ENCODE results near the gene BCHE.

The BCHE gene

GRCh38 chr3:165783383-165783782 is 53.8 kb downstream of the BCHE start:
- TF ChIP-seq POLR2AphosphoS5 (IDR thresholded peaks at IDR 0.05; ENCODE audit: borderline replicate concordance, low read depth, low read length) (no peak), FOXP2 (optimal IDR thresholded peaks at IDR 0.05; ENCODE audit: control extremely low read depth, extremely low read length, insufficient read depth) (no peak)

GRCh38 chr3:165778891-165779290 is 58.3 kb downstream of the BCHE start:
- TF ChIP-seq POLR2AphosphoS5 (IDR thresholded peaks at IDR 0.05; ENCODE audit: borderline replicate concordance, low read depth, low read length) (no peak), EZH2 (IDR thresholded peaks at IDR 0.05) (no peak), FOXP2 (optimal IDR thresholded peaks at IDR 0.05; ENCODE audit: control extremely low read depth, extremely low read length, insufficient read depth) (no peak)
- no peak for DNase-seq (ENCODE audit: low read depth, low spot score)
- H3K9ac ChIP-seq (ENCODE audit: insufficient read length), result no peak overlapping the region
- no peaks in the 10 kb centered on the region for H3K36me3 ChIP-seq (ENCODE audit: insufficient read depth, low read length)
- H3K9me3 ChIP-seq (ENCODE audit: low read depth, low read length), result no peaks in the 10 kb centered on the region
- no peak overlapping the region for H3K4me3 ChIP-seq
- no peak overlapping the region for H3K27ac ChIP-seq

More at GRCh38 chr3:165783383-165783782, 53.8 kb downstream of the BCHE start:
- Histone ChIP-seq H3K9ac (ENCODE audit: insufficient read length) (no peak overlapping the region), H3K4me3 (no peak overlapping the region), H3K27ac (no peak overlapping the region), H3K9me3 (ENCODE audit: low read depth, low read length) (no peaks in the 10 kb centered on the region), H3K36me3 (ENCODE audit: insufficient read depth, low read length) (no peaks in the 10 kb centered on the region)
- no peak for DNase-seq (ENCODE audit: low read depth, low spot score)

- Histone ChIP-seq H3K36me3 (ENCODE audit: insufficient read depth, low read length) (no peaks in the 10 kb centered on the region), H3K9ac (ENCODE audit: insufficient read length) (no peak overlapping the region), H3K4me3 (no peak overlapping the region), H3K9me3 (ENCODE audit: low read depth, low read length) (no peaks in the 10 kb centered on the region), H3K27ac (no peak overlapping the region)
- TF ChIP-seq FOXP2 (optimal IDR thresholded peaks at IDR 0.05; ENCODE audit: control extremely low read depth, extremely low read length, insufficient read depth) (no peak), POLR2AphosphoS5 (IDR thresholded peaks at IDR 0.05; ENCODE audit: borderline replicate concordance, low read depth, low read length) (no peak), EZH2 (IDR thresholded peaks at IDR 0.05) (no peak)
- DNase-seq (ENCODE audit: low read depth, low spot score), result no peak
These were observed 58.8 kb downstream of the BCHE start for GRCh38 chr3:165778456-165778855.

GRCh38 chr3:165775824-165776223 is 61.4 kb downstream of the BCHE start:
- TF ChIP-seq EZH2 (IDR thresholded peaks at IDR 0.05), result no peak
- no peak for TF ChIP-seq POLR2AphosphoS5 (IDR thresholded peaks at IDR 0.05; ENCODE audit: borderline replicate concordance, low read depth, low read length)
- no peak for TF ChIP-seq FOXP2 (optimal IDR thresholded peaks at IDR 0.05; ENCODE audit: control extremely low read depth, extremely low read length, insufficient read depth)
- no peak overlapping the region for H3K9ac ChIP-seq (ENCODE audit: insufficient read length)
- DNase-seq (ENCODE audit: low read depth, low spot score), result no peak
- no peak overlapping the region for H3K27ac ChIP-seq
- H3K9me3 ChIP-seq (ENCODE audit: low read depth, low read length), result no peaks in the 10 kb centered on the region
- H3K36me3 ChIP-seq (ENCODE audit: insufficient read depth, low read length), result no peaks in the 10 kb centered on the region
- H3K4me3 ChIP-seq, result no peak overlapping the region

GRCh38 chr3:165770781-165771180 is 66.4 kb downstream of the BCHE start:
- no peak for DNase-seq (ENCODE audit: low read depth, low spot score)
- Histone ChIP-seq H3K36me3 (ENCODE audit: insufficient read depth, low read length) (no peaks in the 10 kb centered on the region), H3K27ac (no peak overlapping the region), H3K9me3 (ENCODE audit: low read depth, low read length) (no peaks in the 10 kb centered on the region), H3K4me3 (no peak overlapping the region), H3K9ac (ENCODE audit: insufficient read length) (no peak overlapping the region)
- no peak for TF ChIP-seq EZH2 (IDR thresholded peaks at IDR 0.05)
- TF ChIP-seq FOXP2 (optimal IDR thresholded peaks at IDR 0.05; ENCODE audit: control extremely low read depth, extremely low read length, insufficient read depth), result no peak
- no peak for TF ChIP-seq POLR2AphosphoS5 (IDR thresholded peaks at IDR 0.05; ENCODE audit: borderline replicate concordance, low read depth, low read length)

- no peaks in the 10 kb centered on the region for H3K36me3 ChIP-seq (ENCODE audit: insufficient read depth, low read length)
- DNase-seq (ENCODE audit: low read depth, low spot score), result no peak
- no peak overlapping the region for H3K9ac ChIP-seq (ENCODE audit: insufficient read length)
- peaks cover under 1% of the 10 kb centered on the region; the same call in 1 of the 2 replicates for H3K9me3 ChIP-seq (ENCODE audit: low read depth, low read length)
- TF ChIP-seq FOXP2 (optimal IDR thresholded peaks at IDR 0.05; ENCODE audit: control extremely low read depth, extremely low read length, insufficient read depth) (no peak), POLR2AphosphoS5 (IDR thresholded peaks at IDR 0.05; ENCODE audit: borderline replicate concordance, low read depth, low read length) (no peak), EZH2 (IDR thresholded peaks at IDR 0.05) (no peak)
- no peak overlapping the region for H3K27ac ChIP-seq
- no peak overlapping the region for H3K4me3 ChIP-seq
These were observed 68.5 kb downstream of the BCHE start for GRCh38 chr3:165768680-165769079.

GRCh38 chr3:165759041-165759440 is 78.2 kb downstream of the BCHE start:
- no peak for TF ChIP-seq FOXP2 (optimal IDR thresholded peaks at IDR 0.05; ENCODE audit: control extremely low read depth, extremely low read length, insufficient read depth)
- TF ChIP-seq EZH2 (IDR thresholded peaks at IDR 0.05), result no peak
- no peak for TF ChIP-seq POLR2AphosphoS5 (IDR thresholded peaks at IDR 0.05; ENCODE audit: borderline replicate concordance, low read depth, low read length)
- no peak for DNase-seq (ENCODE audit: low read depth, low spot score)
- no peak overlapping the region for H3K4me3 ChIP-seq

GRCh38 chr3:165755571-165755970 is 81.7 kb downstream of the BCHE start:
- Histone ChIP-seq H3K9ac (ENCODE audit: insufficient read length) (no peak overlapping the region), H3K36me3 (ENCODE audit: insufficient read depth, low read length) (no peaks in the 10 kb centered on the region), H3K9me3 (ENCODE audit: low read depth, low read length) (no peaks in the 10 kb centered on the region), H3K4me3 (no peak overlapping the region), H3K27ac (no peak overlapping the region)
- no peak for DNase-seq (ENCODE audit: low read depth, low spot score)
- TF ChIP-seq EZH2 (IDR thresholded peaks at IDR 0.05) (no peak), POLR2AphosphoS5 (IDR thresholded peaks at IDR 0.05; ENCODE audit: borderline replicate concordance, low read depth, low read length) (no peak), FOXP2 (optimal IDR thresholded peaks at IDR 0.05; ENCODE audit: control extremely low read depth, extremely low read length, insufficient read depth) (no peak)

More at GRCh38 chr3:165759041-165759440, 78.2 kb downstream of the BCHE start:
- no peak overlapping the region for H3K27ac ChIP-seq
- no peaks in the 10 kb centered on the region for H3K36me3 ChIP-seq (ENCODE audit: insufficient read depth, low read length)
- H3K9ac ChIP-seq (ENCODE audit: insufficient read length), result no peak overlapping the region
- peaks cover 2% of the 10 kb centered on the region; the same call in 1 of the 2 replicates for H3K9me3 ChIP-seq (ENCODE audit: low read depth, low read length)

All from SK-N-MC (cell line).